ENCODE data around the gene SYNPO2.

The SYNPO2 gene

DNA sequence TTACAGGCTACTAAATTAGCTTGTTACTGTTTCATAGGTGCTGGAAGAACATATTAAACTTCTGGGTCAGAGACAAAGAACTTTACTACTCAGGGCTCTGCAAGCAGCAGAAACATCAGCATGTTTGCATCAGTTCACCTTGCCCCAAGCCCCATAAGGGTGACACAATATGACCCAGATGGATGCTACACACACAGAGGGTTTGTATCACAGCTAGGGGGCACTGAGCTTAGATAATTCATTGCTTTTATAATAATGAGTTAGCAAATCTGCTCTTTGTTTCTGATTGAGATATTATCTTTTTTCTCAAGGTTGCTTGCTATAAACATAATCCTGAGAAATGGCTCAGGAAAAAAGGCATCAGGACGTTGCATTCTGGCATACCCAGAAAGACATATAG lies 4.8 kb upstream of the SYNPO2 start:
- DNase-seq (ENCODE audit: low read depth), result no peak

DNA sequence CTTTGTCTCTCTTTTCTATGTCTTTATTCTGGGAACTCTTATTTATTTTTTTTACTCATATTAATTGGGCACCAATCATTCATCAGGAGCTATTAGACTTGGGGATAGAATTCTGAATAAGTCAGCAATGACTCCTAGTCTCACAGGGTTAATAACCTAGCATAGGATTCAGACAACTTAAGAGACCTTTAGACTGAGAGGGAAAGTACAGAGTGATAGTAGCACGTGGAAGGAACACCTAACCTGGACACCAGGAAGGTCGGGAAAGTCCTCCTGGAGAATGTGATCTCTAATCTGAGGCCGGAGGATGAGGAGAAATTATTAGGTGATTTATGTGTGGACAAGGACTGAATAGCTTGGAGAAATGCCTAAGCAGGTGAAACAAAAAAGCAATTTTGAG lies 3.9 kb upstream of the SYNPO2 start:
- no peak for DNase-seq (ENCODE audit: low read depth)

DNA sequence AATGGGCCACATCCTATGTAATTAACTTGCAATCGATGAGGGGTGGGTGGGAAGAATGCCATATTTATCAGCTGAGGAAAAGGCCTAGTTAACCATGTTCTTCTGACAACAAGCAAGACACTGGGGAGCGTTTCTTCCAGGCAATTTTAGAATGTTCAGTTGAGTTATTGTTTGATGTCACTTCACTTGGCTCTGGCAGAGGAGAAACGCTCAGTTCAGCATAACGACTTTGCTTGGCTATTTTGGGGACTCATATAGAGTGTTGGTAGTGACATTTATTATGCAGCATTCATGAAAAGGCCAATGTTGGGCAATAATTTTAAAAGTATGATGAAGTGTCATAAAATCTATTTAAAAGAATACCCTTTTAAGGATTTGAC lies 648 bp downstream of the SYNPO2 start:
- no peak for DNase-seq (ENCODE audit: low read depth)

DNA sequence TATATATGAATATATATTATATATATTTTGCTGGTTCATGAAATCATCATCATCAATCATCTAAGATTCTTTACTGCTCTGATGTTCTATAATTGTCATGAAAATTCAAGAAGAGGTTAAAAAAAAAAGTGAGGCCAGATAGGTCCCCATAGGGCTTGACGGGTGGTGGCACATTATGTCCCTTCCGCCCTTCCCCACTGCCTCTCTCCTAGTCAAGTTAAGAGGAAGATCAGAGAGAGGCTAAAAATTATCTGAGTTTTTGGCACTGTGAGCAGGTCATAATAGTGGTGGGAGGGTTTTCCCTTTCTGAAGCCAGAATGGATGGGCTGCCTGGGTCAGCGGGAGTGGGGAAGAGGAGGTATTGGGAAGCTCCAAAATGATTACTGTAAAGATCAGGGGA lies 5.4 kb downstream of the SYNPO2 start:
- no peak for DNase-seq (ENCODE audit: low read depth)

DNA sequence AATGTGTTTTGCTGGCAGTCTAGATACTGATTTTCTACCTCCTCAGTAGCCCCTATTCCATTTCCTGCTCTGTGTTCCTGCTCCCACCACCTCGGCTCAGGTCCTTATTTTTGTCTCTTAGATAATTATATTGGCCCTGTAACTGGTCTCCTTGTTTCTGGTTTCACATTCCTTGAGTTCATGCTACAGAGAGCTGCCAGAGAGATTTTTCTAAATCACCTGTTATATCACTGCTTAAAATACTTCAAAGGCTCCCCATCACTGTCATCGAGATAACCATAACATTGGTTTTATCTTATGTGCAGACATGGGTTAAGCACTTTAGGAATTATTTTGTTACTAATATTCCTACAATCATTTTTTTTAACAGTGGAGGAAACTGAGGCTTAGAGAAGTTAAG lies 9.6 kb downstream of the SYNPO2 start:
- no peak for DNase-seq (ENCODE audit: low read depth)

DNA sequence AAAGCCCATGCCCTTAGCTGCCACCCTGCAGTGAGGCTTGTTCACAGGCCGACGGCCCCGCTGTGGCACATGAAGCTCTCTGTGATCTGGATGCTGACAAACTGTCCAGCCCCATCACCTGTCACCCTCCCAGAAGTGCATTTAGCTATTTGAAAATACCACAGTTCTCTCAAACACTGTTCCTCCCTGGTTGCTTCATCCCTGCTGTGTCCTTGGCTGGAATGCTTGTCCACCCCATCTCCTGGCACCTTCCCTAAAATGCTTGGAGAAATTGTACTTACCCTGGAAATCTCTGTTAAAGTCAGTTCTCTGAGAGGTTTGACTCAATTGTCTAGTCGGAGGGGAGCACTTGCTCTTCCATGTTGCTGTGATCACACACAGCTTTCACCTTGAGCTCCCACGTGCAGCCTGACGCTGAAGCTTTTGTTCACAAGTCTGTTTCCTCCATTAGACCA lies 10.1 kb downstream of the SYNPO2 start:
- DNase-seq (ENCODE audit: low read depth), result no peak

DNA sequence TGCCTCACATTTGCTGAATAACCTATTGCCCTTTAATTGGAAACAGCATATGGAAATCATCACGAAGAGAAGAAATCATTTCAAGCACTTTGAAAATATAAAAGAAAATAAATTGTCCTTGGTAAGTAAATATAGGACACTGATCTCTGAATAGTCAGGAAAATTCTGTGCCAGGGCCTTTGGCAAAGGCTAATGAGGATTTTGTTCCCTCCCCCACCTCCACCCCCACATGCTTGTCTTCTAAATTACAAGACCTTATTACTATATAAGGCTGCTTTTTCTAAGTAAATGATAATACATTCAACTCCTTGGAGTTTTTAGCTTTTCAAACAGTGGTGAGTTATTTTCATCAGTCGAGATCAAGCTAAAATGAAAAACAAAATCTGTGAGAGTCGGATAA lies 15.8 kb downstream of the SYNPO2 start:
- DNase-seq (ENCODE audit: low read depth), result no peak

DNA sequence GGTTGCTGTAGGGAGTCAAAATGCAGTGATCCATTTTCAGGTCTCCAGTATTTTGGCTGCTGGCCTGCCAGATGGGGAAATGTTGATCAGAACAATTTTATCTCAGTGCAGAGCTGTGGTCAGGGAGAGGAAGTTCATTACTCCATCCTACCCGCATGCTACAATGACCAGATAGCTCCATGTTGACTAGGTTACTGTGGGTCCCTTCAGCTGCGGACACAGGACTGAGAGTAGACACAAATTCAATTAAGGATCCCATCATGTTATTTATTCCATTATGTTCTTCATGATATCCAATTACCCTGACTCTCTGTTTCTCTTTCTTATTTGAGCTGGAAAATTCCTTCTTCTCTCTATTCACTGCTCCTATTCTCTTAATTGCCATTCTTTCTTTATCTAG lies 16.3 kb downstream of the SYNPO2 start:
- DNase-seq (ENCODE audit: low read depth), result no peak

DNA sequence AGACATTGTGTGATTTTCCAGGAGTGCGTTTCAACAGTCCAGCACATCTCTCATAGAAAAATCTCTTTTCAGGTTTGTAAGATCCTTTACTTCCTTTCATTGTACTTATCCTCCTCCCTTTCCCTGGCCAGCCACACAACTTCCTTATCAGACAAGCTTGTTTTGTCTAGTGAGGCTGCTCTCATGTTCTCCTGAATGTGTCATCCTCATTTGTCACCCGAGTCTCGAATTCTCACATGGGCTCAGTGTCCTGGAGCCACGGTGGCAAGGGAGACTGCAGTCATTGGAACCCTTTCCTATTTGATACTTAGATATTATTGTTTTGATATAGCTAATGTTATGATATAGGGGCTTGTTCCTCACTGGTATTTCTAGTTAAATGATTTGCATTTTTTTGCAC lies 16.9 kb downstream of the SYNPO2 start:
- no peak for DNase-seq (ENCODE audit: low read depth)

DNA sequence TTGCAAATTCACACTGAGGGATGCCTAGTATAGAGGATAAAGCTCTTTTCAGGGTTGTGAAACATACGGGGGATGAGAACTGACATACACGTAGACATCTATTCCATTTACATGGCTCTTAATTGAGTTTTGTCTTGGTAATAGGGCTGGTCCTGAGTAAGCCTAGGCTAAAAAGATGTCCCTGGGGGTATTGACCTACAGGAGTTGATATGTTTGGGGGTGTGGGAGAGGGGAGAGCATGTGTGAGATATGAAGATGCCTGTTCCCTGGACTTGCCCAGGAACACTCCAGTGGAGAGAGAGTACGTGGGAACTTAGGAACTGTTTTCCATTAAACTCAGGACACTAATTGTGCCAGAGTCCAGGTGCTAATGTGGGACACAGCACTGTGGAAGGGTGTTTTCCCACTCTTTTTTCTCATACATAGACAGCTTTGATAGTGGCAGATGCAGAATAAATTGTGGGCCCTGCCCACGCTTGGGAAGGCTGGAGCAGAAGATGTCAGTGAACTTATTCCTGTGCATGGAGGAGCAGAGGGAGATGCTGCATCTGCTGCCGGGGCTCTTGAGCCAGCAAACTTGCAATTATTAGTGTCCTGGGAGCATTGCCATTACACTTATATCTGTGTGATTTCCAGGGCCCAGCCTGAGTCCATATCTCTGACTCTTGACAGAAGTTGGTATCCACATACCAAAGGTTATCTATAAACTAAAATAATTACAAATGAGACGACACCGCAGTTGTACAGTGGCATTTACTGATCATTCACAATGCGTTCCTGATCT lies 20.7 kb downstream of the SYNPO2 start:
- DNase-seq (ENCODE audit: low read depth), result no peak

DNA sequence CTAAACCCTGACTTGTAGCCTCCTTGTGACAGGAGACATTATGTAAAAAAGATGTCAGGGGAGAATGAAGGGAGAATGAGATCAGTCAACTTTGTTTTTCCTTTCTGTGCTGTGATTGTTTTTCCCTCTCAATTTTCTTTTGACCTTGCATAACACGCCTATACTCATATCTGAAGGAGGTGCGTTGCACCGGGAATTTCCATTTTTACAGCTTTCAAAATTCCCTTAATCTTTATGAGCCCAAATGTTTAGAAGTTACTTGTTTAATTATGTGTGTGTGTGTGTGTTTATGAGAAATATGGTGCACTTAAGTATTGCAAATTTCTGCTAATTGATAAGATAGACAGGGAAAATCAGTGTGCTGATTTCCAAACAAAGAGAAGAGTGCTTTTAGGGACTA lies 21.6 kb downstream of the SYNPO2 start:
- DNase-seq (ENCODE audit: low read depth), result no peak

DNA sequence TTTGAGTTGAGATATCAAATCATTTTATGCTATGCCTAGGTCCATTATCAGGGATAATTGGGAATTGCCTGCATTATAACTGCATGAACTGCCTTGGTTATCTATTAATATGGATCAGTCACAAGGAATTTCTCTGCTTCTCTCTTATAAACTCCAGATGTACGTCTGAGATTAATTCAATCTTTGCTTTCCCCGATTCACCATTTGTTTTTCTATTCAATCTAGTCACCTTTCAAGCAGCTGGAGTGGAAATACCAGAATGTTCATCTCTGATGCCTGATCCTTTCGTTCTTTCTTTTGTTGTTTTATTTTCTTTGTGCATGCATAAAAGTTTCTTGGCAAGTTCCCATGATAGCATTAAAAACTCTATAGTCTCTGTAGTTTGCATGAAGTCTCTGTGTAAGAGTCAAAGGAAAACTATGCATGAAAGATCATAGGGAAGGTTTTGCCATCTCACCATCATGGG lies 22.6 kb downstream of the SYNPO2 start:
- DNase-seq (ENCODE audit: low read depth), result no peak

DNA sequence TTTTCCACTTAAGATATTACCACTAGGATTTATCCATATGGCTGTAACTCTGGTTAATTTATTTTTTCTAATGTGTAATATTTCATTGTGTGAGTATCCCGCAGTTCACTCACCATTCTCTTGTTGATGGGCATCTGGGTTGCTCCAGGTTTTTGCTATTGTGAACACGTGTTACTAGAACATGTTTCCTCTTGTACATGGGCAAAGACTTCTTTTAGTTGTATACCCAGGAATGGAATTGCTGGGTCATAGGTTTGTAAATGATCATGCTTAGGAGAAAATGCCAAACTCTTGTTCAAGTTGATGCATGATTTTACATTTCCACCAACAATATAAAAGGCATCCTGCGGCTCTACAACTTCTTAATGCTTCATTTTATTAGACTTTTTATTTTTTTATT lies 26.8 kb downstream of the SYNPO2 start:
- no peak for DNase-seq (ENCODE audit: low read depth)

DNA sequence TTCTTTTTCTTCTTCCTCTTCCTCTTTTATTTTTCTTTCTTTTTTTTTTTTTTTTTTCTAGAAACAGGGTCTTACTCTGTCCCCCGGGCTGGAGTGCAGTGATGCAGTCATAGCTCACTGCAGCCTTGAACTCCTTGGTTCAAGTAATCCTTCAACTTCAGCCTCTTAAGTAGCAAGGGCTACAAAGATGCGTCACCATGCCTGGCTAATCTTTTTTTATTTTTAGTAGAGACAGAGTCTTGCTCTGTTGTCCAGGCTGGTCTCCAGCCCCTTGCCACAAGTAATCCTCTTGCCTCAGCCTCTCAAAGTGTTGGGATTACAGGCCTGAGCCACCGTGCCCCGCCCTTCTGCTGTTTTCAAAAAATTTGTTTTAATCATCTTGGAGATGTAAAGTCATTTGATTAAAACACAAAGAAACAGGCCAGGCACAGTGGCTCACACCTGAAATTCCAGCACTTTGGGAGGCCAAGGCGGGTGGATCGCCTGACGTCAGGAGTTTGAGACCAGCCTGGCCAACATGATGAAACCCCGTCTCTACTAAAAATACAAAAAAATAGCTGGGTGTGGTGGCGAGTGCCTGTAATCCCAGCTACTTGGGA lies 28.1 kb downstream of the SYNPO2 start:
- no peak for DNase-seq (ENCODE audit: low read depth)

DNA sequence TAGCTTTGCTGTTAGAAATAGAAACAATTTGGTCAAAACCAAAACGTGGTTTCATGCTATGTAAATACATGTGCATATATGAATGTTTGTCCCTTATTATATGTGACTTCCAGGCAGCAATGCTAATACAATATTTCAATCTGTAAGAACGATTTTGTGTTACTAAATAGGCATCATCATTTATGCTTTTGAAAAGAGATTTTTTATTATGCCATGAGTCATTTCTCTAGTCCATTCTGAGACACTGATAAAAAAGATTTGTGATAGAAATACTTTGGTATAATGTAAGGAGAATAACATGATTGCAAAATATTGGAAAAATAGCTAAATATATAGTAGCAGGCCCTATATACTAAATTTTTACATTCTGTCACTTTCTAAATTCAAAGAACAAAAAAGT lies 28.9 kb downstream of the SYNPO2 start:
- no peak for DNase-seq (ENCODE audit: low read depth)

DNA sequence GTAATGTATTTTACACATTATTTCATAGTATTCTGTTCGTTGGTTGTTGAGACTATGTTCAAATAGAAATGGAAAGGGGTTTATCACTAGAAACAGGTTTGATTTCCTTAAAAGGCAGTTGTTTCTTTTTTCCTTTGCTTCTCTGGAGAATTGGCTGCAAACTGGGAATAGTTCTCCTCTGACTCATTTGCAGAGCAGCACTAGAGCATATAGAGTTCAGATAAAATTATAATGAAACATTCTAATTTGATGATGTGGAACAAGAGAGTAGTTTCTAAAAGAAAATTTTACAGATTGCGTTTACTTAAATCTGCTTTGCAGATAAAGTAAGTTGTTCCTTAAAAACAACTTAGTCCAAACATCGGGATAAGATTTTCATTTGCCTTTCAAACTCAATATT lies 29.7 kb downstream of the SYNPO2 start:
- DNase-seq (ENCODE audit: low read depth), result peak; percentile 68

DNA sequence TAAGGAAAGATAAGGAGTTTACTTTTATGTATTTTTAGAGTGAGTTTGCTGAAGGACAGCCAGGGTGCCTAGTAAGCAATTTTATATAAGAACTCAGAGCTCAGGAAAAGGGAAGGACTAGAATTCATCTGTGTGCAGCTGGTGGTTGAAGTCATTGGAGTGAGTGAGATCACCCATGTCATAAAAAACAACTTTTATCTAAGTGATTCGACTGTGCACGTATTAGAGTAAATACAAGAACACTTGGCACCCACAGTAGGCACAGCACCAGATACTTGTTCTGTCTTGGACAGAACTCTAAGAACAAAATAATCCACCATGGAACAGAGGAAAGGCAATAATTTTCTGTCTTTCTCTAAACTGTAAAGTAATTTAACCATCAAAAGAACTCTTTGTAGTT lies 31.6 kb downstream of the SYNPO2 start:
- no peak for DNase-seq (ENCODE audit: low read depth)

DNA sequence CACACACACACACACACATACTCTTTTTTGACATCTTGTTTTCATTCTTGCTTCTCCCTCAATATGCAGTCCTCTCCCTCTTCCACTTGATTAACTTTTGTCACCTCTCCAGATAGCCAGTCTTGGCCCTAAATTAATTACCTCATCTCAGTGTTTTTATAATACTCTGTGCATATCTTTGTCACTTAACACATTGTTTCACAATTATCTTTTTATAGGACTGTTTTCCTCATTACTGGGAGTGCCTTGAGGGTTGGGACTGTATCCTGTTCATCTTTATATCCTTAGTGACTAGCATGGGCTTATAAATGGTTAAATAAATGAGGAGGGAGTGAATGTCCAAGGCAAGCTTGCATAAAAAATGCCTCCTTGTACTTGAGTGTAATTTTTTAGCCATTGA lies 33.1 kb downstream of the SYNPO2 start:
- no peak for DNase-seq (ENCODE audit: low read depth)

DNA sequence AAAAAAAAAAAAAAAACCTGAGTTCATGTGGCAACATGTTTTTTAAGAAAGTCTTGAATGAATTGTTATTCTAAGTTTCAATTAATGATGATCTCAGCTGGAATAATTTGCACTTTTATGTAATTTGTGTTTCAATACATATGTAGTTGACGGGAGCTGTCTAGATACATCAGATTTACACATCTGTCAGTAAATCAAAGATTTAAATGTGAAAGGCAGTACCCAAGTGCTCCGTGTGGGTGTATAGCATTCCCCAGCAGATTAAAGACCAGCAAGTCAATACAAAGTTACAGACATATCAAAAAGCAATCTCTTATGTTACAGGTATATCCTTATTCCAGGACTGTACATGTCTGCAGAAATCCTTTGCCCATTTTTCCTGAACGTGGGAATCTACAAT lies 35.2 kb downstream of the SYNPO2 start:
- no peak for DNase-seq (ENCODE audit: low read depth)

DNA sequence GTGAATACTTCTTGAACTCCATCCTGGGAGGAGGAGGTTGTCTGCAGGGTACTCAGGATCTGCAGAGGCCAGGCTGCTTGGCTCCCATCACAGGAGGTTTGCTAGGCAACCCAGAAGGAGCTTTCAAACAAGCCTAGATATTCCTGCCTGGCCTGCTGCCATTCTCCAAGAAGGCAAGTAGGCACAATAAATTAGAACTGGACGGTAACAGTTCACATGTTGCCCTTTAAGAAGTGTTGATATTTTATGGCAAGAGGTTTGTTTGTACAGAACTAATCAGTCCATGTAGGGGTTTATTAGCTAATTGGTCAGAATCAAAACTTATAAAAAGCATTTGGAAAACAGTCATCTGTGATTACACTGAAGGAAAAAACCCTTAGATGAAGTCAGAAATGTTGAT lies 39.3 kb downstream of the SYNPO2 start:
- DNase-seq (ENCODE audit: low read depth), result no peak

DNA sequence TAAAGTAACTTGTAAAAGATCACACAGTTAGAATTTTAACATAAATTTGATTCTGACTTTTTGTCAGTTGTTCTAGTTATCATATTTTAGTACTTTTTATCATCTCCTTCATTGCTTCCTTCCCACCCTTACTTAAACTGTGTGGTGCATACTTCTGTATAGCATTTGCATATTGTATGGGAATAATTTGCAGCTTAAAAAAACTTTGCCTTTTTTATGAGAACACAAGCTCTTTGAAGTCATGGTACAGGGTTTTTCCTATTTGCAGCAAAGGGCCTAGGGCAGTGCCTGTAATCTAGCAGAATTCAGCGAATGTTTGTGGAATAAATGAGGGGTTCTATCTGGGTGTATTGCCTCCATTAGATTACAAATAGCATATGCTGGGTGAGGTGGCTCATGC lies 41.6 kb downstream of the SYNPO2 start:
- no peak for DNase-seq (ENCODE audit: low read depth)

DNA sequence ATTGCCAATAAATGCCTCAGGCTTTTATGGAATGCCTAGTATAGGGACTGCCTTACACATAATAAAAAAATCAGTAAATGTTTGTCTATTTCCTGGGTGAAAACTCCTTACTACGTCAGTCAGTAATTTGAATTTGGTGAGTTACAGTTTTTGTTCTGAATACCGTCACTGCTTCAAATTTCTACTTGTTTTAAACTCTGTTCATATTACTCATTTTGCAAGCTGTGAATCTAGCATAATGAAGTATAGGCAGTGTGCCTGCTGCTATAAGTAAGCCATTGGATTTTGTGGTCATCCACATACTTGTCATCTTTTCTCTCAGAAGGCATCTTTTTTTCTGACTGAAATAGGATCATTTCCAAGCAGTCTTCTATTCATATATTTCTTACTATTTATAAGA lies 43.1 kb downstream of the SYNPO2 start:
- no peak for DNase-seq (ENCODE audit: low read depth)

DNA sequence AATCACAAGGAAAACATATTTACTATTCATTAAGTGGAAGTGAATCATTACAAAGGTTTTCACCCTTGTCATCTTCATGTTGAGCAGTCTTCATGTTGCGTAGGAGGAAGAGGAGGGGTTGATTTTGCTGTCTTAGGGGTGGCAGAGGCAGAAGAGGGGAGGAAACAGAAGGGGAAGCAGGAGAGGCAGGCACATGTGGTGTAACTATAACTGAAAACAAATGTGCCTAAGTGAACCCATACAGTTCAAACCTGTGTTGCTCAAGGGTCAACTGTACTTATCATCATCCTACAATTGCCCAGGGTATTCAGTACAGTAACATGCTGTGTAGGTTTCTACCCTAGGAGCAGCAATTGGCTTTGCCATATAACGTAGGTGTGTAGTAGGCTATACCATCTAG lies 47.2 kb downstream of the SYNPO2 start:
- DNase-seq (ENCODE audit: low read depth), result no peak

DNA sequence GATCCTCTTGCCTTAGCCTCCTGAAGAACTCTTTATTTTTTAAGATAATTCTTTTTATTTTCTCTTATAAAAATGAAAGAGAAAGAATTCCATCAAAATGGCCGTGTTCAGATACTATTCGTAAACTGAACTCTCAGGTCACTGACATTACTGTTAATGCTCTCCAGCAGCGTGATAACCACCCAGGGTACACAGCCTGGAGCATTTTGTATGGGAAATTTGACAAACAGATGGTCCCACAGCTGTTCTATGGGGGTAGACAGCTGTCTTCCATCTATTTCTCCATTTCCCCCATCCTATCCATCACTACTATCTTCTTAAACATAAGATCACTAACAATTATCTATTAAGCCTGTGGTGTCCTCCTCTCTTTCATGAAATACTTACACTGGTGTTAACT lies 47.8 kb downstream of the SYNPO2 start:
- DNase-seq (ENCODE audit: low read depth), result no peak

Data from GM04504 (cell line).